Measurements from ENCODE around the gene GLP2R. TPM values are rescaled to one million over a fixed set of nuclear protein-coding genes. Genes with fewer than 3 reads are reported as not detected.

The GLP2R gene
- total RNA-seq, 1 donor from 2014 or later: not detected

DNA sequence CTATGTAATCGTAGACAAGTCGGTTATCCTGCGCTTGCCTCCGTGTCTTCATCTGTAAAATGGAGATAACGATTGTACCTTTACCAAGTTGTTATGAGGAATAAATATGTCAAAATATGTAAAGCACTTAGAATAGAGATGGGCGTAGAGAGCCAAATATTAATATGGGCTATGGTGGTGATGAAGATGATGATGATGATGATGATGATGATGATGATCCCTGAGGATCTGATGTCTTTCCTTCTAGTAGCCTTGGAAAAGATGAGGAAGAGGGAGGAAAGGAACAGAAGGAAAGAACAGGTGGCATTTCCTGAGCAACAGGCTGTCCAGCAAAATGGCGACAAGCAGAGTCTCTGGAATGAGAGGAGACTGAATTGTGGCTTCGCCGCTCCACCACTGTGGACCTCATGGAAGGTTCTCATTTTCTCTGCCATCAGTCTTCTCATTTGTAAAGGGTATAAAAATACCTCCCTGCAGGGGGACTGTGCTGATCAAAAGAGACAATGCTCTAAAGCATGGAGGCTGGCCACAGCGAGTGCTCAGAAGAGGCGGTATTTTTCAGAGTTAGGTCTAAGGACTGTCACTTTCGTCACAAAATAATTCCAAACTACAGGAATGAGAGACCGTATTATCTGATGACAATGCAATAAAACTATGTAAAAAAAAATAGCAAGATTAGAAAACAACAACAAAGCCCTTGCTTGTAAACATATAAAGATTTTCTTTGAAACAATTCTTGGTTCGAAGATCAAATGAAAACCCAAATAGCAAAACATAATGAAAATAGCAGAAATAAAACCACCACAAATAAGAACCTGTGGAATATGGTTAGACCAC is 96.5 kb downstream of the GLP2R start:
- ChIA-PET CTCF (no interaction called here), POLR2A (no interaction called here)
- ATAC-seq (ENCODE audit: low read depth) (no peak), DNase-seq (no peak)
- peaks cover 7% of the 10 kb centered on the region for H3K36me3 Mint-ChIP-seq (ENCODE audit: low read depth)
- H3K27ac Mint-ChIP-seq: no peak overlapping the region
- peaks cover 5% of the 10 kb centered on the region for H3K4me1 Mint-ChIP-seq
- intact Hi-C loops (cut with micrococcal nuclease): loop anchor here (5.0 kb wide), 1 partner anchor 375 kb away; no protein-coding TSS in a partner anchor
- no peak overlapping the region for H3K4me3 Mint-ChIP-seq
- no peaks in the 10 kb centered on the region for H3K9me3 Mint-ChIP-seq
- H3K27me3 Mint-ChIP-seq: no peaks in the 10 kb centered on the region
- TF ChIP-seq, protein P1, sequence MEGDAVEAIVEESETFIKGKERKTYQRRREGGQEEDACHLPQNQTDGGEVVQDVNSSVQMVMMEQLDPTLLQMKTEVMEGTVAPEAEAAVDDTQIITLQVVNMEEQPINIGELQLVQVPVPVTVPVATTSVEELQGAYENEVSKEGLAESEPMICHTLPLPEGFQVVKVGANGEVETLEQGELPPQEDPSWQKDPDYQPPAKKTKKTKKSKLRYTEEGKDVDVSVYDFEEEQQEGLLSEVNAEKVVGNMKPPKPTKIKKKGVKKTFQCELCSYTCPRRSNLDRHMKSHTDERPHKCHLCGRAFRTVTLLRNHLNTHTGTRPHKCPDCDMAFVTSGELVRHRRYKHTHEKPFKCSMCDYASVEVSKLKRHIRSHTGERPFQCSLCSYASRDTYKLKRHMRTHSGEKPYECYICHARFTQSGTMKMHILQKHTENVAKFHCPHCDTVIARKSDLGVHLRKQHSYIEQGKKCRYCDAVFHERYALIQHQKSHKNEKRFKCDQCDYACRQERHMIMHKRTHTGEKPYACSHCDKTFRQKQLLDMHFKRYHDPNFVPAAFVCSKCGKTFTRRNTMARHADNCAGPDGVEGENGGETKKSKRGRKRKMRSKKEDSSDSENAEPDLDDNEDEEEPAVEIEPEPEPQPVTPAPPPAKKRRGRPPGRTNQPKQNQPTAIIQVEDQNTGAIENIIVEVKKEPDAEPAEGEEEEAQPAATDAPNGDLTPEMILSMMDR (IDR thresholded peaks at IDR 0.05): no peak

DNA sequence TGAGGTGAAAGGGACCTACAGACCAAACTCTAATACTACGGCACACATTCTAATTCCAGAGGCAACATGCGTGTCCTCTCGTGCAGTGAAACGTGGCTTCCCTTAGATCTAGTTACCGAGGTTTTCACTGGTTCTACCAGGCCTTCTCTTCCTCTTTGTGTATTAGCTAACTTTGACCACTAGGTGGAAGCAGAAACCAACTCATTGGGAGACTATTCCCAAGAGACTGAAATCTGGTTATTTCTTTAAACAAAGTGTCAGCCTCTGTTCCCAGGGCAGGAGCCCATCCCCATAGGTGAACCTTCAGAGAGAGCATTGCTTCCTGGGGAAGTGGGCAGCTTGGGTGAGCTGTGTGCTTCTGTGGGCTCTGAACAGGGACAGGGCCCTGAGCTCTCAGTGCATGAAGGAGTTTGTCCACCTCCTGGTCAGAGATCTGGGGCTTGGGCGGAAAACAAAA is 99.0 kb downstream of the GLP2R start:
- H3K27me3 Mint-ChIP-seq: no peaks in the 10 kb centered on the region
- peaks cover 5% of the 10 kb centered on the region for H3K4me1 Mint-ChIP-seq
- no peak overlapping the region for H3K4me3 Mint-ChIP-seq
- ChIA-PET POLR2A (interaction anchor here (0.6 to 1.2 kb wide), 3 partner anchors 52 to 691 kb away, joined by 3 to 4 read pairs (median 3); no protein-coding TSS in a partner anchor), CTCF (interaction anchor here (0.6 to 2.7 kb wide), 10 partner anchors 8 to 698 kb away, joined by 3 to 56 read pairs (median 4); no protein-coding TSS in a partner anchor)
- peak; percentile 31 for DNase-seq
- TF ChIP-seq, protein P1 (IDR thresholded peaks at IDR 0.05): peak; percentile 87
- no peak overlapping the region for H3K27ac Mint-ChIP-seq
- peaks cover 3% of the 10 kb centered on the region for H3K36me3 Mint-ChIP-seq (ENCODE audit: low read depth)
- ATAC-seq (ENCODE audit: low read depth): peak; percentile 77
- no peaks in the 10 kb centered on the region for H3K9me3 Mint-ChIP-seq
- intact Hi-C loops (cut with micrococcal nuclease): loop anchor here (1.0 to 5.0 kb wide), 7 partner anchors 40 to 921 kb away; no protein-coding TSS in a partner anchor

DNA sequence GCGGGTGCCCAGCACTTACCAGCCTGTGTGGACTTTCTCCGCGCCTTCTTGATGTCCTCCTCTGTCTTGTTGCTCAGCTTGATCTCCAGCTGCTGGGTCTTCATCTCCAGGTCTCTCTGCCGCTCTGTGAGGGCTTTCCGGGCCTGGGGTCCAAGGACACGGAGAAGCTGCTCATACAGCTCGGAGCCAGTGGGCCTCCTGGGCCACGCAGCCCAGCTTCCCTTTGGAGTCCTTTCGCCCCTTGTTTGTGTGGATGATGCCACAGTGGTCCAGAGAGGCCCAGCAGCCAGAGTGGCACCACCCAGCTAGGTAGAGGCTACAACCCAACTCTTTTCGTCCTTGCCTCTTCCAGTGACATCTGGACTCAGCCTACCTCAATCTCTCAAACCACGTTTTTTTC is 99.7 kb downstream of the GLP2R start:
- TF ChIP-seq, protein P1 (IDR thresholded peaks at IDR 0.05): no peak
- intact Hi-C loops (cut with micrococcal nuclease): loop anchor here (2.0 kb wide), 1 partner anchor 39 kb away; no protein-coding TSS in a partner anchor
- Mint-ChIP-seq H3K9me3 (no peaks in the 10 kb centered on the region), H3K4me3 (no peak overlapping the region), H3K36me3 (ENCODE audit: low read depth) (peaks cover 3% of the 10 kb centered on the region), H3K27me3 (no peaks in the 10 kb centered on the region), H3K4me1 (peaks cover 5% of the 10 kb centered on the region), H3K27ac (no peak overlapping the region)
- POLR2A ChIA-PET: interaction anchor here (1.2 kb wide), 1 partner anchor 52 kb away, joined by 3 read pairs; no protein-coding TSS in a partner anchor
- CTCF ChIA-PET: interaction anchor here (1.1 to 2.7 kb wide), 6 partner anchors 9 to 691 kb away, joined by 3 to 56 read pairs (median 4); no protein-coding TSS in a partner anchor
- ATAC-seq (ENCODE audit: low read depth) (no peak), DNase-seq (no peak)

DNA sequence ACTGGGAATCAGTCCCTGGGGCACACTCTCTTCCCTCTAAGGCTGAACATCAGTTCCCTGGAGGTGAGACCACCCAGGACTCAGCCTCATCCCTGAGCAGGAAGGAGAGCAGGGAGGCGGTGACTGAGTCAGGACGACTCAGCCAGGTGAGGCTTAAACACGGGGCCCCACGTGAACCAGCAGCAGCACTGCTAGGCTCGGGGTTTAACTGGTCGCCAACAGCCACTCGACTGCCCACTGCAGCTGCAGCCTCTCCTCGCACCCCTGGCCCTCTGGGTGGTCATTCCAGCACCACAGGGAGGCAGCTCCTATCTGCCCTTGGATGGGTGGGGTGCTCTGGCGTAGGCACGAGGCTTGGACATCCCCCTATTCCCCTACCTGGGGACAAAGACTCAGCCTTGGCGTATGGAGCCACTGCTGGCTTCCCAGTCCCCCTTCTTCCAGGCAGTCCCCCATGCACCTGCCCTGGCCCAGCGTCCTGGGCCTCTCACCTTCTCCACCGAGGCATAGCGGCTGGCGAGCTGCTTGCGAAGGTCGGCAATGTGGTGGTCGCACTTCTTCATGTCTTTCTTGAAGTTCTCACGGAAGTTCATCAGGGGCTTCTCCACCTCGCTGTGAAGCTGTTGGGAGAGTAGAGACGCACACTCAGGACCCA is 100.6 kb downstream of the GLP2R start:
- no peak overlapping the region for H3K4me3 Mint-ChIP-seq
- intact Hi-C loops (cut with micrococcal nuclease): no loop called here

More for the DNA sequence above, 100.6 kb downstream of the GLP2R start:
- ChIA-PET CTCF (interaction anchor here (0.7 to 2.7 kb wide), 4 partner anchors 10 to 690 kb away, joined by 3 to 56 read pairs (median 6); no protein-coding TSS in a partner anchor), POLR2A (no interaction called here)
- Mint-ChIP-seq H3K4me1 (peaks cover 5% of the 10 kb centered on the region), H3K27ac (no peak overlapping the region), H3K36me3 (ENCODE audit: low read depth) (peaks cover 3% of the 10 kb centered on the region), H3K27me3 (no peaks in the 10 kb centered on the region), H3K9me3 (no peaks in the 10 kb centered on the region)
- ATAC-seq (ENCODE audit: low read depth): no peak
- no peak for DNase-seq
- TF ChIP-seq, protein P1 (IDR thresholded peaks at IDR 0.05): no peak

Data from activated B cell treated with CpG ODN at 0.5 μM for 24 hours (primary cell).